Measurements from ENCODE around the gene NEK1.
"Not testable (repeated sequence)": the region's sequence is repeated elsewhere in the genome, so short reads cannot be mapped to it uniquely, and the experiment has no call there.

Gene NEK1

DNA sequence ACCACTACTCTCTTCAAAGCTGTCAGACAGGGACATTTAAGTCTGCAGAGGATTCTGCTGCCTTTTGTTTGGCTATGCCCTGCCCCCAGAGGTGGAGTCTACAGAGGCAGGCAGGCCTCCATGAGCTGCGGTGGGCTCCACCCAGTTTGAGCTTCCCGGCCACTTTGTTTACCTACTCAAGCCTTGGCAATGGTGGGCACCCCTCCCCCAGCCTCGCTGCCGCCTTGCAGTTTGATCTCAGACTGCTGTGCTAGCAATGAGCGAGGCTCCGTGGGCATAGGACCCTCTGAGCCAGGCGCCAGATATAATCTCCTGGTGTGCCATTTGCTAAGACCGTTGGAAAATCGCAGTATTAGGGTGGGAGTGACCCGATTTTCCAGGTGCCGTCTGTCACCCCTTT, 112.5 kb downstream of the NEK1 start:
- DNase-seq (ENCODE audit: low read depth in 2 of 3, low spot score in 2 of 3), result not testable (repeated sequence)

DNA sequence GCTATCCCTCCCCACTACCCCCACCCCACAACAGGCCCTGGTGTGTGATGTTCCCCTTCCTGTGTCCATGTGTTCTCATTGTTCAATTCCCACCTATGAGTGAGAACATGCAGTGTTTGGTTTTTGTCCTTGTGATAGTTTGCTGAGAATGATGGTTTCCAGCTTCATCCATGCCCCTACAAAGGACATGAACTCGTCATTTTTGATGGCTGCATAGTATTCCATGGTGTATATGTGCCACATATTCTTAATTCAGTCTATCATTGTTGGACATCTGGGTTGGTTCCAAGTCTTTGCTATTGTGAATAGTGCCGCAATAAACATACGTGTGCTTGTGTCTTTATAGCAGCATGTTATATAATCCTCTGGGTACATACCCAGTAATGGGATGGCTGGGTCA, 118.1 kb downstream of the NEK1 start:
- not testable (repeated sequence) for DNase-seq (ENCODE audit: low read depth in 2 of 3, low spot score in 2 of 3)

DNA sequence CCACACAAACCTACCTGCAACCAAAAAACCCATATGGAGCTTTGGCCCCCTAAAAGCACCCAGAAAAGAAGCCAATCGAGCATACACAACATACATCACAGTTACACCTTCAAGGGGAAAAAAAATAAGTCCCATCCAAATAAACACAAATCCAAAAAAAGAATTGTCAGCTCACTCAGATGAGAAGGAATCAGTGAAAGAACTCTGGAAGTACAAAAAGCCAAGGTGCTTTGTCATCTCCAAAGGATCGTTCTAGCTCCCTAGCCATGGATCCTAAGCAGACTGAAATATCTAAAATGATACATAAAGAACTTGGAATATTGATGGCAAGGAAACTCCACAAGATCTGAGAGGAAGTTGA, 119.2 kb downstream of the NEK1 start:
- no peak for DNase-seq (ENCODE audit: low read depth in 2 of 3, low spot score in 2 of 3)

DNA sequence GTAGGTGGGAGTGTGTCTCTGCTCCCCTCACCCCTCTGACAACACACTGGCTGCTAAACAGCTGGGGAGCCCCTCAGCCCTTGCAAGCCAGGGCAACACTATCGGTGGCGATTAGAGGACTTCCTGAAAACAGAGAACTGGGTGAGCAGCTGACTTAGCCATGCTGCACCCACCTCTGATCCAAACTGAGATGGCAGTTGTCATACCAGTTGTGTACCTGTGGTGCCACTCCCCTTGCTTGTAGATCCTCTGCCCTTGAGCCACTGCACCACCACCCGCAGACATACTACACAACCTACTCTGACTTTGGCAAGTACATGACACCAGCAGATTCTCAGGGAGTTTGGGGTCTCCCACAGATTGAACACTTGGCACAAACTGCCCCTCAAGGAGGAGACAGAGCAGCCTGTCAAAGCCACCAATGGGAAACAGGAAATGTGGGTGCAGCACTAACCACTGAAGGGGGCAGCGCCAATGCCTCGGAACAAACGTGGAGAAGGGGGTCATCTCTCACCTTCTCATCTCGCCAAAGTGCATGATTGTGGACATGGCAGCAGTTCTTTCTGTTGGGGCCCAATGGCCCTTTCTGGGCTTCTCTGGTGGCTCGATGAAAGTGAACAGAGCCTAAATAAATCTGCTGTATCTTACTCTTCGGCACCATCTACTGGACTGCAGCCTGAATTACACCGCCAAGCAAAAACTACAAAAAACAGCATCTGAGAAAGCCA, 119.8 kb downstream of the NEK1 start:
- peak in 2 of 3 experiments; percentile 0 to 2 for DNase-seq (ENCODE audit: low read depth in 2 of 3, low spot score in 2 of 3)

DNA sequence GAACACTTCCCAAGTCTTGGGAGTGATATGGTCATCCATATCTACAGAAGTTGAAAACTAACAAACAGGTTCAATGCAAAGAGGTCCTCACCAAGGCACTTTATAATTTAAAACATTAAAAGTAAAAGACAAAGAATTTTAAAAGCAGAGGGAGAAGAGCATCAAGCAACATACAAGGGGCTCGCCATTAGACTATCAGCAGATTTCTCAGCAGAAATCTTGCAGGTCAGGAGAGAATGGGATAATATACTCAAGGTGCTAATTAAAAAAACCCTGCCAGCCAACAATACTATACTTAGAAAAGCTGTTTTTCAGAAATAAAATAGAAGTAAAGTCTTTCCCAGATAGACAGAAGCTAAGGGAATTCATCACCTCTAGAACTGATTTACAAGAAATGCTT, 121.2 kb downstream of the NEK1 start:
- no peak for DNase-seq (ENCODE audit: low read depth in 2 of 3, low spot score in 2 of 3)

DNA sequence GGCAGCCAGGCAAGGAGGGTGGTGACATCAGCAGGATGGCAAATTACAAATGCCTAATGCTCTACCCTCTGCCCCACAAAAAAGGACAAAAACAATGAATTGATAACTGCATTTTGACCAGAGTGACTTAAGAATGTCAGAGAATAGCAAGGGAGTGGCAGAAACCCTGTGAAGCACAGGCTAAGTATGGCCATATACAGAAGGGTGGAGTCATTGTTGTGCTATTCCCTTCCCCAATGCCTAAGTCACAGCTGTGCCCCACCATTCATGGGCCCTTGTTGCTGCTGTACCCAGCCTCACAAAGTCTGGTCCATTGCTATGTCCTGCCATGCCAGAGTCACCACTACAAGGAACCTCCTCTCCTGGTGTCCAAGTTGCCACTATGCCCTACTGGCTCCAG, 123.1 kb downstream of the NEK1 start:
- no peak for DNase-seq (ENCODE audit: low read depth in 2 of 3, low spot score in 2 of 3)

DNA sequence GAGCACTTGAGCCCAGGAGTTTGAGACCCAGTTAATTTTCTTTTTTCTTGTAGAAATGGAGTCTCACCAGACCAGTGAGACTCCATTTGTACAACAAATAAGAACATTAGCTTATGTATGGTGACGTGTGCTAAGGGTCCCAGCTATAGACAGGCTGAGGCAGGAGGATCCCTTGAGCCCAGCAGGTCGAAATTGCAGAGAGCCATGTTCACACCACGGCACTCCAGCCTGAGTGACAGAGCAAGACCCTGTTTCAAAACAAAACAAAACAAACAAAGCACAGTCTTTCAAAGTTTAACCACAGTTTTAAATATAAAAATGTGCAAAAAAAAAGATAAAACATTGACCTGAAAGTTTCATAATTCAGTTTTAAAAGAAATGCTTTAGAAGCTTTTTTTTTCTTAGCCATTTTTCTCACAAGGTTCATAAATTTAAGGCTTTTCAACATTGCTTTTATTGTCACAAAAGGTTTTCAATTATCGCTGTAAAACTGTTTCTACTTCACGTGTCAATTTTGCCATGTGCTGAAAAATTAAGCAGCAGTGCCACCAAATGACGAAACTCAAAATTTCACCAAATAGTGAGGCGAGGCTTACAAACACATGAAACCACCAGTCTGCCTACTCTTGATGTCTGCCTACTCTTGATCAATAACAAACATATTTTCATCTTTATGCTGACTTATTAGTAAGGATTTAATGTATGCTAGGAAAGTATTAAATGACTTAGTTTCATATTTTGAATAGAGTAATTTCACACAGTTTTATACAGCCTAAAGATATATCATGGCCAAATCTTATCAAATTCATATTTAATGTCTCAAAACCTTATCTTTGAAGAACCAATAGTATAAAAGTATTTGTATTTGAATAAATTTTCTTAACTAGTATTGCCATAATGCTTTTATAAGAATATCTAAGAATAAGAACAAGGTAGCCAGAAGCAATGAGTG, 126.3 kb downstream of the NEK1 start:
- DNase-seq (ENCODE audit: low read depth in 2 of 3, low spot score in 2 of 3), result peak in 2 of 3 experiments; percentile 2 to 4

DNA sequence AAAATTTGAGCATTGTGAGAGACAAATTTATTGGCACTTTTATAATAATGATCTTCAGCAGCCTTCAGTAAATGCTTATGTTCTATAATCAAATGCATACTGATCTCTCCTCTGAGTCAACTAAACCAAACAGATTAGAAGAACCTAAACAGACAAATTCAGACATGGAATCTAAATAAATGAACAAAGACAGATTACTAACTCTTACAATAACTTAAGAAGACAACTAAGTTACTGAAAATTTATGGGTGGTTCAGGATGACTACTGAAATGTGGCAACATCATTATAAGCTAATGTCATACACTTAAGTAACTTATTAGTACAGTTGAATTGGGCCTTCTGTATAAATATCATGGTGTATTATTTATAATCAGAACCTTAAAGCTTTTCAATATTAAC, 127.3 kb downstream of the NEK1 start:
- no peak for DNase-seq (ENCODE audit: low read depth in 2 of 3, low spot score in 2 of 3)

DNA sequence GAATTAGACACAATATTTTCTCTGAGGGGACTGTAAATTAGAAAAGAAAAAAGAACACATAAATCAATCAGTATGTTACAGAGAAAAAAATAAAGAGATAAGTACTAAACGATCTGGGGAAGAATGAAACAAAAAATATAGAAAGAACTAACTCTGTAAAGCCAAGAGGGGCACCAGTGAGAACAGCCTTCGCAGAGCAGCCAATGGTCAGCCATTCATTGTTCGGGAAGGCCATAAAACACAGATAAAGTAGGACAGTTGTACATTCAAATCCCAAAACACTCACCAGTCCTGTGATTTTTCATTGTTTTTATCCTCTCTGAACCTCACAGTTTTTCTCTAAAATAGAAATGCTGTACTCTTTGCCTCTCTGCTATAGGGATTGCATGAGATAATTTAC, 127.9 kb downstream of the NEK1 start:
- no peak for DNase-seq (ENCODE audit: low read depth in 2 of 3, low spot score in 2 of 3)

DNA sequence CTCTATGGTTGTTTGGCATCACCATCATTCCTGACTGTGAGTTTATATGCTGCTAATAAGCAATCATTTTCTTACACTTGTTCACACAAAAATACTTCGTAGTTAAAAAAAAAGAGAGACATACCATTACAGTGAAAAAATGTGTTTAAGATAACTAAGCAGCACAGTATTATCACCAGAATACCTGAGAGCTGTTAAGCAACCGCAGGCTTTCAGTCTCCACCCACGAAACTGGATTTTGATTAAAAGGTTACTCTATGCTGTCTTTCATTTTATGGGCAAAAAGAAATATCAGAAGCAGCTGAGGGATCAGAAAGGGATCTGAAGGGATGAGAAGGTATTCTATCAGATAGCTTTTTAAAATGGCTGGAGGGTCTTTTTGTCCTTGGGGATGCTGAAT, 148.3 kb downstream of the NEK1 start:
- no peak for DNase-seq (ENCODE audit: low read depth in 2 of 3, low spot score in 2 of 3)

DNA sequence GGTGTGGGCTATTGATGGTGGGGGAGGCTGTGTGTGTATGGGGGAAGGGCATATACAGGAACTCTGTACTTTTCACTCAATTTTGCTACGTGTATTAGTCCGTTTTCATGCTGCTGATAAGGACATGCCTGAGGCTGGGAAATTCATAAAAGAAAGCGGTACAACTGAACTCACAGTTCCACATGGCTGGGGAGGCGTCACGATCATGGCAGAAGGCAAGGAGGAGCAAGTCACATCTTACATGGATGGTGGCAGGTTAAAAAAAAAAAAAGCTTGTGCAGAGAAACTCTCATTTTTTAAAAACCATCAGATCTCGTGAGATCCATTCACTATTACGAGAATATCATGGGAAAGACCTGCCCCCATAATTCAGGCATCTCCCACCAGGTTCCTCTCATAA, 152.3 kb downstream of the NEK1 start:
- no peak for DNase-seq (ENCODE audit: low read depth in 2 of 3, low spot score in 2 of 3)

DNA sequence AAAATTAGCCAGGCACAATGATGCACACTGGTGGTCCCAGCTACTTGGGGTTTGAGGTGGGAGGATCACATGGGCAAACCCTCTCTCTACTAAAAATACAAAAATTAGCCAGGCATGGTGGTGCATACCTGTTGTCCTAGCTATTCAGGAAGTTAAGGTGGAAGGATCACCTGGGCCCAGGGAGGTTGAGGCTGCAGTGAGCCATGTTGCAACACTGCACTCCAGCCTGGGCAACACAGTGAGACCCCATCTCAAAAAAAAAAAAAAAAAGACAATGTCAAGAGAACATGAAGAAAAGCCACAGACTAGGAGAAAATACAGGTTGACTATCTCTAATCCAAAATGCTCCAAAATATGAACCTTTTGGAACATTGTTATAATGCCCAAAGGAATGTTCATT, 153.8 kb downstream of the NEK1 start:
- DNase-seq (ENCODE audit: low read depth in 2 of 3, low spot score in 2 of 3), result no peak

DNA sequence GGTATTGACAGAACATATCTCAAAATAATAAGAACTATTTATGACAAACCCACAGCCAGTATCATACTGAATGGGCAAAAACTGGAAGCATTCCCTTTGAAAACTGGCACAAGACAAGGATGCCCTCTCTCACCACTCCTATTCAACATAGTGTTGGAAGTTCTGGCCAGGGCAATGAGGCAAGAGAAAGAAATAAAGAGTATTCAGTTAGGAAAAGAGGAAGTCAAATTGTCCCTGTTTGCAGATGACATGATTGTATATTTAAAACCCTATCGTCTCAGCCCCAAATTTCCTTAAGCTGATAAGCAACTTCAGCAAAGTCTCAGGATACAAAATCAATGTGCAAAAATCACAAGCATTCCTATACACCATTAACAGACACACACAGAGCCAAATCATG, 159.7 kb downstream of the NEK1 start:
- not testable (repeated sequence) for DNase-seq (ENCODE audit: low read depth in 2 of 3, low spot score in 2 of 3)

DNA sequence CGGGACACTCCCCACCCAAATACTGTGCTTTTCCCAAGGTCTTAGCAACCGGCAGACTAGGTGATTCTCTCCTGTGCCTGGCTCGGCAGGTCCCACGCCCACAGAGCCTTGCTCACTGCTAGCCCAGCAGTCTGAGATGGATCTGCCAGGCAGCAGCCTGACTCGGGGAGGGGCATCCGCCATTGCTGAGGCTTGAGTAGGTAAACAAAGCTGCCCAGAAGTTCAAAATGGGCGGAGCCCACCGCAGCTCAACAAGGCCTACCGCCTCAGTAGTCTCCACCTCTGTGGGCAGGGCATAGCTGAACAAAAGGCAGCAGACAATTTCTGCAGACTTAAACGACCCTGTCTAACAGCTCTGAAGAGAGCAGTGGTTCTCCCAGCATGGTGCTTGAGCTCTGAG, 163.4 kb downstream of the NEK1 start:
- not testable (repeated sequence) for DNase-seq (ENCODE audit: low read depth in 2 of 3, low spot score in 2 of 3)

DNA sequence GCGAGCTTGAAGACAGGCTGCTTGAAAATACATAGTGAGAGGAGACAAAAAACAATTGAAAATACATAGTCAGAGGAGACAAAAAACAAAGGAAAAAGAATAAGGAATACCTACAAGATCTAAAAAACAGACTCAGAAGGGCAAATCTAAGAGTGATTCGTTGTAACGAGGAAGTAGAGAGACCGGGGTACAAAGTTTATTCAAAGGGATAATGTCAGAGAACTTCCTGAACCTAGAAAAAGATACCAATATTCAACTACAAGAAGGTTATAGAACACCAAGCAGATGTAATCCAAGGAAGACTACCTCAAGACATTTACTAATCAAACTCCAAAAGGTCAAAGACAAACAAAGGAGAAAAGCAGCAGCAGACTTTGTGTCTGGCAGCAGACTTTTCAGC, 165.6 kb downstream of the NEK1 start:
- no peak for DNase-seq (ENCODE audit: low read depth in 2 of 3, low spot score in 2 of 3)

DNA sequence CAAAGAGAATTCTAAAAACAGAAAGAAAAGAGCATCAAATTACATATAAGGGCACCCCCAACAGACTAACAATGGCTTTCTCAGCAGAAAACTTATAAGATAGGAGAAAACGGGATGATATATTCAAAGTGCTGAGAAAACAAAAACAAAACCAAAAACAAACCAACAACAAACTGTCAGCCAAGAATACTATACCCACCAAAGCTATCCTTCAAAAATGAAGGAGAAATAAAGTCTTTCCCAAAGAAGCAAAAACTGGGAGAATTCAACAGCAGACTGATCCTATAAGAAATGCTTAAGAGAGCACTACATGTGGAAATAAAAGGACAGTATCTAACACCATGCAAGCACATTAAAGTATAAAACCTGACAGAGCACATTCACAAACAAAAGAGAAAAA, 168.6 kb downstream of the NEK1 start:
- no peak for DNase-seq (ENCODE audit: low read depth in 2 of 3, low spot score in 2 of 3)

DNA sequence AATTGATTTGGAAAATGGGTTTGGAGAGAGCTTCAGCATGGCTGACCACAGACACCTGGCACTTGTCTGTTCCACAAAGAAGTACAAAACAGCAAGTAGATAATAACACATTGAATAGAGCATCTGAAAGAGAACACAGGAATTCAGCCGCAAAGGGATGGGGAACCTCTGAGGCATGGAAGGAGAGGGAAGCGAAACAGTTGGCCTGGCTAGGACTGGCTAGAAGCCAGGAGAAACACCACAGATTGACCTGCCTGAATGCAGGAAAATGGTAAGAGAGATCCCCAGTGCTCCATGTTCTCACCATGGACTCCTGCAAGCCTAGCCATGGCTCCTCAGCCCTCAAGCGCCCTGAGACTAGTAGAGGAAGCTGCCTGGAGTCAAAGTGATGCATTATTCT, 171.9 kb downstream of the NEK1 start:
- no peak for DNase-seq (ENCODE audit: low read depth in 2 of 3, low spot score in 2 of 3)

DNA sequence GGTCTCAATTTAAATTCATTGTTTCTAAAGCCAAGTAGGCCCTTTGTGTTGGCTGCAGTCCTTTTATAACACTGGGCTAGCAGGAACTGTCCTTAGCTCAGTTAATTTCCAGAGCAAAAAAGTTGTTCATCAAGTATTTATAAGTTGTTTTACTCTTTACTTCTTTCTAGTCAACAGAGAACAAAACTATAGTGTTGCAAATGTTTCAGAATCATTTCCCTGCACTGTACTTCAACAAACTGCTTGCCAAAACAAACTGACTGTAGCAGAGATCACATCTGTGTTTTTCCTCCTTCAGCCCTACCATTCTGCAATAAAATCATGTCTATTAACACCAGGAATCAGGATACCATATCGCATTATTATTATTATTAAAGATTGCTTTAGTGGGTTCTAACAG, 173.1 kb downstream of the NEK1 start:
- no peak for DNase-seq (ENCODE audit: low read depth in 2 of 3, low spot score in 2 of 3)

DNA sequence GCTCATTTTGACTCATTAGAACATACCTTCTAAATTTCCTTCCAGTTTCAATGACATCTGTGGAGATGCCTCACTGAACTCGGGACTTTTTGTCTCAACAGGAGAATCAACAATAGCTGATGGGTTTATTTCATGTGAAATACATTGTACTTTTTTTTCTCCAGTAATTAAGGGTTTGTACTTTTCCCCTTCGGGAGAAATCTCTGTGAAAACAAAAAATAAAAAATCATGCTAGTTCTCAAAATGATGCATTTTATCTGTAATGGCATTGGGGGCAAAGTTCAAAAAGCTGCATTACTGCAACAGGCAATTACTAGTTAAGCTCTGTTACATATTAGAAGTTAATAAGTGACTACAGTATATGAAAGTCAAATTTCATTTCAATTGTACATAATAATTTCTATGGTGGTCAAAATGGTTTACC, 174.3 kb downstream of the NEK1 start:
- DNase-seq (ENCODE audit: low read depth in 2 of 3, low spot score in 2 of 3), result no peak

DNA sequence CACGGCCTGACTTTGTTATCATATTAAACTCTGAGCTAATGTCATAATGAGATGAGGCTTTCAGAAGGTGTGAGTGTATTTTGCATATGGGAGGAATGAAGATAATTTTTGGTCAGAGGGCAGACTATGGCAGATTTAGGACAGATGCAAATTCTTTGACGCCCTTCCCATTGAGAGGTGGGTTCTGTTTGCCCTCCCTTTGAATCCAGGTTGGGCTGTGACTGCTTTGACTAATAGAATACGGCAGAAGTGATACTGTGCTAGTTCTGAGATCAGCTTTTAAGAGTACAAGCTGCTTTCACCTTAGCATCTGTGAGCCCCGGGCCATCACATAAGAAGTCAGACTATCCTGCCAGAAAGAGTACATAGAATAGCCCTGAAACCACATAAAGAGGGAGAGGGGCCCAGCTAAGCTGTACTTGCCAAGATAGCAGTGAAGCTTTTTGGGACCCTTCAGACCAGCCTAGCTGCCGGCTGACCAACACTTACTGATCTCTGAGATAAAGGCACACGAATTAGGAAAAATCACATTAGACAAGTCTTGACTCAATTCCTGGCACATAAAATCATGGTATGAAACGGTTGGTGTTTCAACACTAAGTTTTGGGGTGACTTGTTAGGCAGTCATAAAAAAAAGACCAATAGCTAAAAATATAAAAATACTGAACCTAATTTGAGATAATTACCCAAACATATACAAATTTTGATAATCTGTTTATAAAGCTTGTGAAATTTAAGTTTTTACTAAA, 174.9 kb downstream of the NEK1 start:
- DNase-seq (ENCODE audit: low read depth in 2 of 3, low spot score in 2 of 3), result no peak

DNA sequence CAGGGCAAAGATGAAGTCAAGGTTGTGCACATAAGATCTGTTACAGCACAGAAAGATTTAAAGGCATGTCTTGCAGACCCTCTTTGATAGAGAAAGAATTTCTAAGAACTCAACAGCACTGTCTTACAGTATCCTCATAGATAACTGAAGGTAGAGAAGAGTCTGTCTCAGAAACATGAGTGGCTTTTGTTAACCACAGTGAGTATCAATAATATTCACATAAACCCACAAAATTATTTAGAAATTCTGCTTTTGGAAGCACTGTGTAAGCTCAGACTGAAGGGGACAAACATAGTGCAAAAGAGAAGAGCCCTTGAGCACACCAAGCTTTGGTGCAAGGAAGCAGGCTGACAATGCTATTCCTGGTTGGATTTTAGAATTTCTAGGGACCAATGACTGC, 175.6 kb downstream of the NEK1 start:
- DNase-seq (ENCODE audit: low read depth in 2 of 3, low spot score in 2 of 3), result no peak

DNA sequence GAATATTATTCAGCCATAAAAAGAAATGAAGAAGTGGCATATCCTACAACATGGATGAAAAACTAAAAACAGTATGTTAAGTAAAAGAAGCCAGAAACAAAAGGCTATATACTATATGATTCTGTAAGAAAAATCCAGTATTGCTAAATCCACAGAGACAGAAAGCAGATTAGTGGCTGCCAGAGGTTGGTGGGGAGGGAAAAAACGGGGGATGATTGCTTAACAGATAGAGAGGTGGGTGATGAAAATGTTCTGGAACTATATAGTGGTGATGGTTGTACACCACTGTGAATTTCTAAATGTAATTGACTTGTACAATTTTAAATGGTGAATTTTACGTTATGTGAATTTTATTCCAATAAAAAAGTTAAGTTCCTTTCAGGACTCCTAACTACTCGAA, 184.0 kb downstream of the NEK1 start:
- no peak for DNase-seq (ENCODE audit: low read depth in 2 of 3, low spot score in 2 of 3)

Measured in activated CD8-positive, alpha-beta memory T cell treated with anti-CD3 and anti-CD28 coated beads for 48 hours (primary cell).